Dermis blood vessel endothelial cell (primary cell): Measurements from ENCODE around the gene BTAF1. TPM values are rescaled to one million over a fixed set of nuclear protein-coding genes. Genes with fewer than 3 reads are reported as not detected.

ENCODE experiments used
- DNase-seq: peaks from one replicate; pipeline ENCODE4 v3.0.0; 2010
- total RNA-seq: library from RNA; depleted of rRNA; stranded (reverse); fragments of >200 nt; gene quantifications from 2 replicates; pipeline ENCODE4 v1.2.3, GENCODE V29; 2014

Gene BTAF1
- total RNA-seq, 1 donor from 2014 or later: 43.9 TPM

DNA sequence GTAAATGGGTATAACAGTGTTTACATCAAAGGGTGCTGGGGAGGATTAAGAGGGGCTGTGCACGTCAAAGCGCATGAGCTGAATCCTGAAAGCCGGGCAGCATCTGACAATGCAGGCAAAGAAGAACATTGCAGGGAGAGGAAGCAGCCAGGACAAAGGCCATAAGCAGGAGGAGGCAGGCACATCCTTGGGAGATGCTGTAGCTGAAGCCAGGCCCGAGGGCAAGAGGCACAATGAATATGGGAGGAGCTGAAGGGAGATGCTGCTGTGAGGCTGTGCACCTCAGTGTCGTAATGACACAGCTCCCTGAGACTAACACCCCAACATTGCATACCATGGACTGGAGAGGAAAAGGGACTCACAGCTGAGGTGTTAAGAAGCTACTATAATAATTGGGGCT lies 129.2 kb downstream of the BTAF1 start:
- DNase-seq: no peak

DNA sequence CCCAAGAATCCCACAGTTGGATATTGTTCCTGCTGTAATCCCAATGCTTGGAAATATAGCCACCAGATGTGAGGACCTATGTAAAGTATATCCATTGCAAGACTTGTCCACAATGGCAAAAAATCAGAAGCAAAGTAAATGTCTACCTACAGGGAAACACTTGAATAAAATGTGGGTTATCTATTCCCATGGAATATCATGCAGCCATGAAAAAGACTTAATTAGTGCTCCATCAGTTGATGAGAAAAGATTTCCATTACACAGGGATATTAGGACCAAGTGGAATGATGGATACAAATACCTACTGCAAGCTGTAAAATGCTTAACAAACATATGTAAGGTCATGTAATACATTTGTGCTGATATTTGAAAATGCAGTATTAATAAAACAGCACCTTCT lies 131.2 kb downstream of the BTAF1 start:
- DNase-seq: no peak

DNA sequence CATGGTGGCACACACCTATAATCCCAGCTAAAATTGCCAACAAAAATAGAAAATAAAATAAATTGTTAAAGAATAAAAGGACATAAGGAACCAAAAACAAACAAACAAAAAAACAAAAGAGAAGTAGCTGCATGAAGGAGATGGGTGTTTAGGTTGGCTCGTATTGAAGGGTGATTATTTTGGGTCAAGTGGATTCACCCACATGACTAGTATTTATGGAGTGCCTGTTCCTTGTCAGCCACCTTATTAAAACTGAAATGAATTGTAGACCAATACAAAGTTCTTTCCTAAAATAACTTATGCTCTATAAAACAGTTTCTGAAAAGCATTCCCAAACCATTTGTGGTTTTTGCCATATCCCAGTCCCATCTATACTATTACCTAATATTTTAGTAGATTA lies 138.7 kb downstream of the BTAF1 start:
- DNase-seq: no peak

DNA sequence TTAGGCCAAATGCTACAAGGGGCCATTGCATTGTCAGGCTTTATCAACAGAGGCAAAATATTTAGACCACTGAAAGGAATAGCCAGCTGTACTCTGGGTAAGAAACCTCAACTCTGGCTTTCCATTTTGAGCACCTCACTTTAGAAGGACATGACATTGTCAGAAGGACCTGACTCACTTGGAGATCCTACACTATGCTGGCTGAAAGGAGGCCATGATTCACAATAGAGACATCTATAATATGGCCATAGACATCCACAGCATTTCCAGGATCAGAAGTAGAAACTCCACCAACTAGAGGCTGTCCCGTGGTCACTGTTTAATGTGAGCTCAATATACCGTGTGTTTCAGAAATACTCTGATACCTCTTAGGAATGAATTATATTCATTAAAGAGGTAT lies 140.9 kb downstream of the BTAF1 start:
- no peak for DNase-seq

DNA sequence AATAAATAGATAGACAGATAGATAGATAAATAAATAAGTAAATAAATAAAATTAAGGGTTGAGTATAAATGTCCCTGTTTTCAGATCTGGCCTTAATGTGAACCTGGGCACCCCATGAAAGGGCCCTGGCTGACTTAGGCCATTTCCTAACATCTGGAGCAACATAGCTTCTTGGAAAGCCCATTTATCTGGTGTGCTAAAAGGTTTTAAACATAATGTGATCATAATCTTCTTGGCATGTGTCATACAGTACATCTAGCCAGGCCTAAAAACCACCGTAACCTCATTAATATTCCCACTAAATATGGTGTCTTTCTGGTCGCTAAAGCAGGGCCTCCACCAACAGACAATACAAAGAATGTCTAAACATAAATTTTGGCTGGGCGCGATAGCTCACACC lies 142.8 kb downstream of the BTAF1 start:
- no peak for DNase-seq

DNA sequence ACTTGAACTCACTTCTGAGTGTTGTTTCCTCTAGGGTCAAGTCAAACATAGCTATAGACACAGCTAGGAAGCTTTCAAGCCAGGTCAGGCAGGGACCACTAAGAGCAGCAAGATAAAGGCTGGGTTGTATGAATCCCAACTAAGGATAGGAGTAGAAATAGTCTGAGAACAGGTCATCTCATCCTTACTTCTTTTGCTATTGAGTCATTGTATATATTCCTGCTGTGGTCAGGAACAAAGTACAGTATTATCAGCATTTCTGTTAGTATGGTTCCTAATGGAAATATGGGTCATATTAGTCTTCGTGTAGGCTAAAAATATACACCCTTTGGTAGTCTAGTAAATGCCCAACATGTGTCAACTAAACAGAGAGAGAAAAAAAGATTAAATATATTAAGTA lies 145.3 kb downstream of the BTAF1 start:
- no peak for DNase-seq

DNA sequence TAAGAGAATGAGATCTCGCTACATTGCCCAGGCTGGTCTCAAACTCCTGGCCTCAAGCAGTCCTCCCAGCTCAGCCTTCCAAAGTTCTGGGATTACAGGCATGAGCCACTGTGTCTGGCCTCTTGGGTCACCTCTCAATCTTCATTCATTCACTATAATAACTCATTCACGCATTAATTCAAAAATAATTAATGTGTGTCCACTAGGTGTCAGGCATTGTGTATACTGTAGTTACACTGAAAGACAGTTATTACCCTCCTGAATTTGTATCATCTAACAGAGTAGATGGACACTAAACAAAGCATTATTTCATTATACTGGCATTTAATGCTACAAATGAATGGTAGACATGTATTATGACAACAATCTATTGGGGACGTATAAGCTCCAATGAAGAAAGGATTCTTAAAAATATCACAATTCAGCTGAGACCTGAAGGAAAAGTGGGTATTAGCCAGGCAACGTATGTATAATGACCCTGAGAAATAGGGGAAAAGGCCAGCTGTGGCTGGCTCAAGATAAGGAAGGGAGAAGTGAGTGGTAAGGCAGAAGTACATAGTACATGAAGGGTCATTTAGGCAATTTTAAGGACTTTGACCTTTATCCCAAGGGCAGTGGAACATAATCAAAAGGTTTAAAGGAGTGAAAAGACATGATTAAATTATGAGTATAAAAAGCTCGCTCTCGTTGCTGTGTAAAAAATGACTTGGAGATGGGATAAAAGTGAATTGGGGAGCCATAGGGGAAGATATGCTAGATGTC lies 150.7 kb downstream of the BTAF1 start:
- DNase-seq: peak; percentile 51

DNA sequence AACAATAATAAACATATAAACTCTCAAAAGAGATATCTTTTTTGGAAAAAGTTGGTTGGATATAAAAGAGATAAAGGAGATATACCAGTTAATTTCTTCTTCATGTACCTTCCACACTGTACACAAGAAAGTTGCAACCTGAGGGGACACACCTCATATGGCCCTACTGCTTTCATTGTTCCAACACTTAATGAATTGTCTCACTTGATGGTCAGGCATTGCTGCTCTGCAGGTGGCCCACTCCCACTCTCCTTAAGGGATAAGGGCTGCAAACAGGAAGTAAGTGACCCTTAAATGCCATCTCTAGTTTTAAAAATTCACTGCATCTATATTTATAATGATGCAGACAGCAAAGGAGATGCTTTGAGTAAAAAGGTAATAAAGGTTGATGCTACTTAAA lies 152.3 kb downstream of the BTAF1 start:
- DNase-seq: no peak

DNA sequence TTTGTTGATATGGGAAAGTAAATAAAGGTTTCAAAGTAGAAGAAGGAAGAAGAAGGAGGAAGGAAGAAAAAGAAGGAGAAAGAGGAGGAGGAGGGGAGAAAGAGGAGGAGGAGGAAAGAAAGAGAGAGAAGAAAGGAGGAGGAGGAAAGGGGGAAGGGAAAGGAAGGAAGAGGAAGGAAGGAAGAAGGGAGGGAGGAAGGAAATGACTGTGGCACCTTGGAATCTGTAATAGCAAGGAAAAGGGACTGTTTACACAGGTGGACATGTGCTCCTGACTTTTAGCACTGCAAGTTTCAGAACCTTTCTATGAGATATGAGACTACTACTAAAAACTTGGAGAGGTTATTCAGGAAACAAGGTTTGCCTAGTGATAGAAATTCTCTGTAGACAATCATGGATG lies 153.2 kb downstream of the BTAF1 start:
- peak; percentile 3 for DNase-seq

DNA sequence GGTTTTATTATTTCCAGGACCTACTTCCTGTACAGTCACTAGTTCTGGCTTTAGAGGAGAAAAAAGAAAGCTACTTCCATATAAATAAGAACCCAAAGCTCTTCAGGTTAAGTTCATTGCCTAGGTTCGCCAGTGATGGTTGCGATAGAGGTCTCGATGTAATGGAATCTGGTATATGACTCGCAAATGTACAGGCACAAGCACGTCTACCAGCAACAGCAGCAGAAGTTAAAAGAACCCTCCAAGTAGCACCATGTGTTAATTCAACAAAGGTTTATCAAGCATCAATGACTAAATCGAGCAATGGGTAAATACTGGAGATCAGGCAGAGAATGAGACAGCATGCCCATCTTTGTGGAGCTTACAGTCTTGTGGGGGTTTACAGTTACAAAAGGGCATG lies 155.4 kb downstream of the BTAF1 start:
- no peak for DNase-seq

Other genes with a start within 250 kb of the BTAF1 start
- 68.1 and 74.7 TPM in 2 replicates for gene TNKS2, start 125.3 kb upstream of the BTAF1 start, total RNA-seq
- gene FGFBP3, start 14.3 kb upstream of the BTAF1 start, total RNA-seq: 0.34 and 0.56 TPM in 2 replicates